ENCODE data around the gene TRAPPC2L.
A peak's percentile ranks its signal among the peaks of the same experiment; 100 is the strongest.

TRAPPC2L gene

GRCh38 chr16:88839745-88840599, 17.0 kb upstream of the TRAPPC2L start:
- no peak for DNase-seq (ENCODE audit: low read depth)

GRCh38 chr16:88840600-88841215, 16.2 kb upstream of the TRAPPC2L start:
- DNase-seq (ENCODE audit: low read depth), result no peak

GRCh38 chr16:88841521-88842307, 15.2 kb upstream of the TRAPPC2L start:
- no peak for DNase-seq (ENCODE audit: low read depth)

GRCh38 chr16:88842308-88842756, 14.6 kb upstream of the TRAPPC2L start:
- no peak for DNase-seq (ENCODE audit: low read depth)

GRCh38 chr16:88842806-88843205, 14.1 kb upstream of the TRAPPC2L start:
- DNase-seq (ENCODE audit: low read depth), result no peak

GRCh38 chr16:88843256-88843655, 13.7 kb upstream of the TRAPPC2L start:
- DNase-seq (ENCODE audit: low read depth), result no peak

- no peak for DNase-seq (ENCODE audit: low read depth)
Observed at GRCh38 chr16:88844419-88845036, 12.4 kb upstream of the TRAPPC2L start.

GRCh38 chr16:88846088-88846487, 10.8 kb upstream of the TRAPPC2L start:
- DNase-seq (ENCODE audit: low read depth), result peak; percentile 54

GRCh38 chr16:88847654-88848053, 9.3 kb upstream of the TRAPPC2L start:
- DNase-seq (ENCODE audit: low read depth), result no peak

GRCh38 chr16:88848557-88848956, 8.4 kb upstream of the TRAPPC2L start:
- DNase-seq (ENCODE audit: low read depth), result no peak

GRCh38 chr16:88850531-88851199, 6.3 kb upstream of the TRAPPC2L start:
- no peak for DNase-seq (ENCODE audit: low read depth)

GRCh38 chr16:88851616-88852015, 5.3 kb upstream of the TRAPPC2L start:
- no peak for DNase-seq (ENCODE audit: low read depth)

- DNase-seq (ENCODE audit: low read depth), result no peak
Observed at GRCh38 chr16:88853325-88853941, 3.5 kb upstream of the TRAPPC2L start.

GRCh38 chr16:88854306-88855111, 2.4 kb upstream of the TRAPPC2L start:
- no peak for DNase-seq (ENCODE audit: low read depth)

- DNase-seq (ENCODE audit: low read depth), result no peak
Observed at GRCh38 chr16:88855176-88855575, 1.8 kb upstream of the TRAPPC2L start.

- DNase-seq (ENCODE audit: low read depth), result no peak
Observed at GRCh38 chr16:88855736-88856121, 1.2 kb upstream of the TRAPPC2L start.

- DNase-seq (ENCODE audit: low read depth), result peak; percentile 20
Observed at GRCh38 chr16:88856122-88856827, 652 bp upstream of the TRAPPC2L start.

- DNase-seq (ENCODE audit: low read depth), result peak; percentile 82
Observed at GRCh38 chr16:88857728-88858339, 907 bp downstream of the TRAPPC2L start.

GRCh38 chr16:88859381-88860091, 2.6 kb downstream of the TRAPPC2L start:
- no peak for DNase-seq (ENCODE audit: low read depth)
